Right atrium auricular region (tissue), 2 donors: ENCODE data around the gene DNAH8. TPM values are rescaled to one million over a fixed set of nuclear protein-coding genes. Genes with fewer than 3 reads are reported as not detected.

Experiments
- DNase-seq: peaks from one replicate; pipeline ENCODE4 v3.0.0-alpha.2; 2019; ENCODE audit warnings: low spot score
- H3K27ac ChIP-seq, 2 donors: fragments of 200-600 bp; sonication (generic); 1 replicate in 1 of 2; 2 replicates in 1 of 2; pipeline ENCODE4 v1.5.1; 2016 to 2019
- H3K27me3 ChIP-seq, 2 donors: fragments of 200-600 bp; sonication (generic); one replicate each; pipeline versions ENCODE4 v1.5.1 to v1.6.0; 2017 to 2019
- H3K36me3 ChIP-seq: fragments of 200-600 bp; sonication (generic); one replicate; pipeline ENCODE4 v1.5.1; 2016
- H3K4me1 ChIP-seq, 2 donors: fragments of 200-600 bp; sonication (generic); one replicate each; pipeline versions ENCODE4 v1.5.1 to v1.6.0; 2017 to 2019
- H3K4me3 ChIP-seq, 2 donors: fragments of 200-600 bp; sonication (generic); 1 replicate in 1 of 2; 2 replicates in 1 of 2; pipeline ENCODE4 v1.5.1; 2017 to 2019; ENCODE audit warnings: mild to moderate bottlenecking in 1 of 2, moderate library complexity in 1 of 2
- H3K9me3 ChIP-seq, 2 donors: fragments of 200-600 bp; sonication (generic); one replicate each; pipeline ENCODE4 v1.5.1; 2019
- CTCF ChIP-seq, 2 donors: fragments of 200-600 bp; sonication (generic); IDR thresholded peaks; one replicate each; pipeline ENCODE4 v1.5.1; 2019; ENCODE audit warnings: antibody characterized with exemption in 2 of 2
- total RNA-seq, 2 donors: library from RNA; depleted of rRNA; stranded (reverse); fragments of >200 nt; gene quantifications; one replicate each; pipeline ENCODE4 v1.1.0, GENCODE V29; 2016

DNAH8 gene
- total RNA-seq, 2 donors from 2014 or later, result 0.04 TPM; not detected in 1

GRCh38 chr6:39047434-39048327, 332.6 kb downstream of the DNAH8 start:
- Histone ChIP-seq H3K36me3 (no peaks in the 10 kb centered on the region), H3K9me3 (no peaks in the 10 kb centered on the region), H3K27ac (peak overlapping the region in 1 of 2 donors; percentile 56), H3K27me3 (no peaks in the 10 kb centered on the region), H3K4me3 (peak overlapping the region; percentile 38 to 49), H3K4me1 (peaks cover 0 to 19% of the 10 kb centered on the region in 2 donors)
- DNase-seq, result no peak
- TF ChIP-seq CTCF (IDR thresholded peaks at IDR 0.05), result no peak

- peak within 1 kb of the TSS; percentile 10 to 56 for H3K27ac ChIP-seq
- DNase-seq, result no peak
- peak within 1 kb of the TSS; percentile 38 to 49 for H3K4me3 ChIP-seq
- H3K27me3 ChIP-seq, result no peaks in the 10 kb centered on the region
- H3K36me3 ChIP-seq, result no peaks in the 10 kb centered on the region
- H3K9me3 ChIP-seq, result no peaks in the 10 kb centered on the region
- peaks cover 0 to 14% of the 10 kb centered on the region in 2 donors for H3K4me1 ChIP-seq
- TF ChIP-seq CTCF (IDR thresholded peaks at IDR 0.05), result no peak
These were observed 333.6 kb downstream of the DNAH8 start, which contains the start of gene GLP1R for GRCh38 chr6:39048481-39049399. Gene GLP1R (plus strand): TSS chr6:39048781. CDS start chr6:39048841, 60 bp downstream.

GRCh38 chr6:39049575-39050283, 334.6 kb downstream of the DNAH8 start:
- no peak for TF ChIP-seq CTCF (IDR thresholded peaks at IDR 0.05)
- Histone ChIP-seq H3K4me1 (peaks cover 0 to 14% of the 10 kb centered on the region in 2 donors), H3K27me3 (no peaks in the 10 kb centered on the region), H3K27ac (peak overlapping the region in 1 of 2 donors; percentile 56), H3K9me3 (no peaks in the 10 kb centered on the region), H3K36me3 (no peaks in the 10 kb centered on the region), H3K4me3 (peak overlapping the region in 1 of 2 donors; percentile 38)
- no peak for DNase-seq

GRCh38 chr6:39050453-39051112, 335.5 kb downstream of the DNAH8 start:
- no peak for DNase-seq
- Histone ChIP-seq H3K27ac (no peak overlapping the region), H3K27me3 (no peaks in the 10 kb centered on the region), H3K36me3 (no peaks in the 10 kb centered on the region), H3K4me3 (no peak overlapping the region), H3K4me1 (peaks cover 0 to 14% of the 10 kb centered on the region in 2 donors), H3K9me3 (no peaks in the 10 kb centered on the region)
- no peak for TF ChIP-seq CTCF (IDR thresholded peaks at IDR 0.05)
